Stimulated activated CD4-positive, alpha-beta T cell treated with anti-CD3 and anti-CD28 coated beads, Interleukin-2, amount 100 ng/mL, for 4 hours (primary cell): ENCODE data around the gene RPP21.

Source experiments
- DNase-seq: peaks from one replicate; pipeline ENCODE4 v3.0.0-alpha.2; 2020; ENCODE audit warnings: low read depth

RPP21 gene

GRCh38 chr6:30380464-30380863 lies 35.5 kb downstream of the RPP21 start:
- DNase-seq, result no peak

- no peak for DNase-seq
Measured at GRCh38 chr6:30386166-30386565, 41.2 kb downstream of the RPP21 start.

- no peak for DNase-seq
Measured at GRCh38 chr6:30391240-30391639, 46.3 kb downstream of the RPP21 start.

GRCh38 chr6:30394139-30394538 lies 49.2 kb downstream of the RPP21 start:
- no peak for DNase-seq
